OCI-LY1 (cell line): ENCODE results near the gene GALNT10.

Experiments
- H2AFZ ChIP-seq: fragments of 200-600 bp; sonication (generic), shearing (Covaris generic); 2 replicates; pipeline ENCODE4 v1.6.0; 2014; ENCODE audit warnings: antibody characterized with exemption, mild to moderate bottlenecking, low read length
- H3F3A ChIP-seq: fragments of 200-600 bp; sonication (generic), shearing (Covaris generic); 2 replicates; pipeline ENCODE4 v1.6.0; 2014; ENCODE audit warnings: mild to moderate bottlenecking, antibody characterized with exemption, low read length, moderate library complexity; ENCODE audit not compliant: insufficient read depth
- H3K27ac ChIP-seq: fragments of 200-600 bp; sonication (generic); 2 replicates; pipeline ENCODE4 v1.5.1; 2014; ENCODE audit warnings: low read length, mixed run types, mild to moderate bottlenecking, low read depth; ENCODE audit not compliant: poor library complexity, severe bottlenecking
- H3K27me3 ChIP-seq: fragments of 200-600 bp; sonication (generic); 2 replicates; pipeline ENCODE4 v1.6.0; 2014; ENCODE audit warnings: antibody characterized with exemption, mild to moderate bottlenecking, low read length, moderate library complexity; ENCODE audit not compliant: insufficient read depth
- H3K36me3 ChIP-seq: fragments of 200-600 bp; sonication (generic); 2 replicates; pipeline ENCODE4 v1.6.1; 2014; ENCODE audit warnings: mild to moderate bottlenecking, antibody characterized with exemption, low read length, moderate library complexity, mixed read lengths; ENCODE audit not compliant: insufficient read depth
- H3K4me1 ChIP-seq: fragments of 200-600 bp; sonication (generic); 2 replicates; pipeline ENCODE4 v1.5.1; 2014; ENCODE audit warnings: mild to moderate bottlenecking, low read length, moderate library complexity; ENCODE audit not compliant: insufficient read depth, severe bottlenecking
- H3K4me2 ChIP-seq: fragments of 200-600 bp; sonication (generic), shearing (Covaris generic); 2 replicates; pipeline ENCODE4 v1.6.1; 2014; ENCODE audit warnings: low read length
- H3K4me3 ChIP-seq: fragments of 200-600 bp; sonication (generic); 2 replicates; pipeline ENCODE4 v1.5.1; 2014; ENCODE audit warnings: low read length, low read depth, mild to moderate bottlenecking, mixed read lengths; ENCODE audit not compliant: poor library complexity, severe bottlenecking
- H3K79me2 ChIP-seq: fragments of 200-600 bp; shearing (Covaris generic); 2 replicates; pipeline ENCODE4 v1.6.1; 2016; ENCODE audit warnings: mixed run types, low read length, mixed read lengths; ENCODE audit not compliant: insufficient read depth
- H3K9ac ChIP-seq: fragments of 200-600 bp; sonication (generic), shearing (Covaris generic); 2 replicates; pipeline ENCODE4 v1.6.1; 2014; ENCODE audit warnings: mild to moderate bottlenecking, low read length, mixed read lengths
- H3K9me2 ChIP-seq: fragments of 200-600 bp; sonication (generic), shearing (Covaris generic); 2 replicates; pipeline ENCODE4 v1.6.1; 2014; ENCODE audit warnings: low read depth, mild to moderate bottlenecking, low read length, mixed read lengths
- H3K9me3 ChIP-seq: fragments of 200-600 bp; shearing (Covaris generic); 2 replicates; pipeline ENCODE4 v1.6.1; 2014; ENCODE audit warnings: low read length, mixed read lengths
- H4K20me1 ChIP-seq: fragments of 200-600 bp; sonication (generic), shearing (Covaris generic); 2 replicates; pipeline ENCODE4 v1.6.0; 2016; ENCODE audit warnings: mild to moderate bottlenecking, low read length; ENCODE audit not compliant: insufficient read depth
- CTCF ChIP-seq: fragments of 200-600 bp; sonication (generic), shearing (Covaris generic); IDR thresholded peaks from 2 replicates; pipeline ENCODE4 v1.5.1; 2017; ENCODE audit warnings: mild to moderate bottlenecking, antibody characterized with exemption, low read length, moderate library complexity, mixed read lengths
- EZH2 ChIP-seq: fragments of 200-600 bp; sonication (generic), shearing (Covaris generic); IDR thresholded peaks from 2 replicates; pipeline ENCODE4 v1.8.0; 2017; ENCODE audit warnings: borderline replicate concordance, mixed run types, mild to moderate bottlenecking, antibody characterized with exemption, low read length, moderate library complexity, mixed read lengths

Gene GALNT10

GRCh38 chr5:154172785-154173184, 17.7 kb upstream of the GALNT10 start:
- H3K79me2 ChIP-seq = no peaks in the 10 kb centered on the region
- H4K20me1 ChIP-seq = no peaks in the 10 kb centered on the region
- H3K9ac ChIP-seq = no peak overlapping the region
- no peak overlapping the region for H3K4me3 ChIP-seq
- no peak overlapping the region for H3K27ac ChIP-seq
- H2AFZ ChIP-seq = no peak overlapping the region
- H3K9me3 ChIP-seq = no peaks in the 10 kb centered on the region
- H3K36me3 ChIP-seq = no peaks in the 10 kb centered on the region
- H3K4me2 ChIP-seq = no peak overlapping the region
- TF ChIP-seq CTCF (no peak), EZH2 (no peak)
- no peaks in the 10 kb centered on the region for H3F3A ChIP-seq
- H3K27me3 ChIP-seq = no peaks in the 10 kb centered on the region; the same call in 1 of the 2 replicates
- no peaks in the 10 kb centered on the region for H3K4me1 ChIP-seq
- no peaks in the 10 kb centered on the region for H3K9me2 ChIP-seq

GRCh38 chr5:154174091-154174490, 16.4 kb upstream of the GALNT10 start:
- Histone ChIP-seq H3K9me3 (no peaks in the 10 kb centered on the region), H3K79me2 (no peaks in the 10 kb centered on the region), H3K36me3 (no peaks in the 10 kb centered on the region), H4K20me1 (no peaks in the 10 kb centered on the region), H3K9ac (no peak overlapping the region), H3F3A (no peaks in the 10 kb centered on the region), H2AFZ (no peak overlapping the region), H3K27me3 (no peaks in the 10 kb centered on the region; the same call in 1 of the 2 replicates), H3K4me2 (no peak overlapping the region), H3K4me1 (no peaks in the 10 kb centered on the region), H3K4me3 (no peak overlapping the region), H3K27ac (no peak overlapping the region), H3K9me2 (no peaks in the 10 kb centered on the region)
- TF ChIP-seq EZH2 = no peak
- no peak for TF ChIP-seq CTCF

- no peak overlapping the region for H2AFZ ChIP-seq
These were observed 14.4 kb upstream of the GALNT10 start for GRCh38 chr5:154176181-154176580.

More at GRCh38 chr5:154176181-154176580, 14.4 kb upstream of the GALNT10 start:
- H3K4me3 ChIP-seq = no peak overlapping the region
- H3K9ac ChIP-seq = no peak overlapping the region
- H4K20me1 ChIP-seq = no peaks in the 10 kb centered on the region
- no peak for TF ChIP-seq EZH2
- TF ChIP-seq CTCF = no peak
- no peaks in the 10 kb centered on the region; the same call in 1 of the 2 replicates for H3K27me3 ChIP-seq
- no peaks in the 10 kb centered on the region for H3K36me3 ChIP-seq
- no peaks in the 10 kb centered on the region for H3K9me3 ChIP-seq
- H3K79me2 ChIP-seq = no peaks in the 10 kb centered on the region
- no peaks in the 10 kb centered on the region for H3K9me2 ChIP-seq
- H3K4me2 ChIP-seq = no peak overlapping the region
- H3K4me1 ChIP-seq = no peaks in the 10 kb centered on the region
- H3F3A ChIP-seq = no peaks in the 10 kb centered on the region
- H3K27ac ChIP-seq = no peak overlapping the region
